Neural cell (in vitro differentiated cells): ENCODE results near the gene CNTN4.

Experiments used
- CTCF ChIP-seq: fragments of 450-650 bp; IDR thresholded peaks from 2 replicates; pipeline ENCODE4 v1.5.1; 2014; ENCODE audit warnings: antibody characterized with exemption, mild to moderate bottlenecking, moderate library complexity; ENCODE audit not compliant: poor library complexity, severe bottlenecking
- POLR2AphosphoS5 ChIP-seq: IDR thresholded peaks from 2 replicates; pipeline ENCODE4 v1.6.1; 2012

GRCh38 chr3:2921903-2922302 is 823.2 kb downstream of the CNTN4 start:
- peak; percentile 82 for TF ChIP-seq CTCF
- no peak for TF ChIP-seq POLR2AphosphoS5
